RPMI8226 (cell line): ENCODE measurements around the gene CAD.
"Not testable (repeated sequence)": the region's sequence is repeated elsewhere in the genome, so short reads cannot be mapped to it uniquely, and the experiment has no call there.

Experiments used
- DNase-seq: peaks from one replicate; pipeline ENCODE4 v3.0.0-alpha.2; 2015

The CAD gene

DNA sequence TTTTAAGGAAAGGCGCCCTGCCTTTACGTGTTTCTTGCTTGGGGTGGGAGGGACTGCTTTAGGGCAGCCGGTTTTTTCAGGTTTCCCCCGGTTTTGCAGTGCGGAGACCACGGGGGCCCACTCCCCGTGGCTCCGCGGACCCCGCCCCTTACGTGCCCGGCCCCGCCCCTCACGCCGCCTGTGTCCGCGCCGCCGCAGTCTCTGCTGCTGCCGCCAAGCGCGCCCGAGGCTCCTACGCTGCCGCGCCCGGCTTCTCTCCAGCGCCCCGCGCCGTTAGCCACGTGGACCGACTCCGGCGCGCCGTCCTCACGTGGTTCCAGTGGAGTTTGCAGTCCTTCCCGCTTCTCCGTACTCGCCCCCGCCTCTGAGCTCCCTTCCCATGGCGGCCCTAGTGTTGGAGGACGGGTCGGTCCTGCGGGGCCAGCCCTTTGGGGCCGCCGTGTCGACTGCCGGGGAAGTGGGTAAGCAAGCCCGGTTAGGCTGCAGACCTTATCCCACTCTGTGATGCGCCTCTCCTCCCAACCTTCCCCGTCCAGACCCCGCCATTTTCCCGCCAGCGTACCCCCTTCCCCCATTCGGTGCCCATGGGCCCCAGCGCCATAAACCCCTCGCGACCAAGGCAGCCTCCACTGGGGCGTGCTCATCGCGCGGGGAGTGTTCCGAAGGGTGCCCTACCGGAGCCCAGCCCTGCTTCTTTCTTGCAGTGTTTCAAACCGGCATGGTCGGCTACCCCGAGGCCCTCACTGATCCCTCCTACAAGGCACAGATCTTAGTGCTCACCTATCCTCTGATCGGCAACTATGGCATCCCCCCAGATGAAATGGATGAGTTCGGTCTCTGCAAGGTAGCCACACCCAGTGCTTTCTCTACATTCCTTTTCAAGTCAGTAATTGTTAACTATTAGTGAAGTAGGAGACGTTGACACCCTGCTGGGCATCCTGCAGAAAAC lies at the start of gene CAD:
TSS of gene CAD (plus strand) at position 197 of the 949 bp plus-strand sequence. CDS start at position 380, 183 bp downstream.
- peak; percentile 94 for DNase-seq

GRCh38 chr2:27170581-27171337 lies 46.4 kb upstream of the CAD start:
- DNase-seq = no peak

DNA sequence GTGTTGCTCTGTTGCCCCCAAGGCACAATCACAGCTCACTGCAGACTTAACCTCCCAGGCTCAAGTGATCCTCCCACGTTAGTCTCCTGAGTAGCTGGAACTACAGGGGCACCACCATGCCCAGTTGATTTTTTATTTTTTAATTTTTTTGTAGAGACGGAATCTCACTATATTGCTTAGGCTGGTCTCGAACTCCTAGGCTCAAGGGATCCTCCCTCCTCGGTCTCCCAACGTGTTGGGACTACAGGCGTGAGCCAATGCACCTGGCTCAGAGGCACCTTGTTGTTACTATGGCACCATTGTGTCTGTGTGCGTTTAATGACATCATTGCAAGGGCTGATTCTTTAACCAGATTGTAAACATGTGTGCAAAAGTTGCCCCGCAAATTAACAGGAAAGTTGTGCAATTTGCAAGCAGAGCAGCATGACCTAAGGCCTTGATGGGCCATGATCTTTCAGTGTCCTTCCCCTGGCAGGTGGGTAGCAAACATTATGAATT lies 45.8 kb upstream of the CAD start:
- no peak for DNase-seq

GRCh38 chr2:27174638-27175037 lies 42.5 kb upstream of the CAD start:
- no peak for DNase-seq

GRCh38 chr2:27175330-27175729 lies 41.8 kb upstream of the CAD start:
- DNase-seq = no peak

DNA sequence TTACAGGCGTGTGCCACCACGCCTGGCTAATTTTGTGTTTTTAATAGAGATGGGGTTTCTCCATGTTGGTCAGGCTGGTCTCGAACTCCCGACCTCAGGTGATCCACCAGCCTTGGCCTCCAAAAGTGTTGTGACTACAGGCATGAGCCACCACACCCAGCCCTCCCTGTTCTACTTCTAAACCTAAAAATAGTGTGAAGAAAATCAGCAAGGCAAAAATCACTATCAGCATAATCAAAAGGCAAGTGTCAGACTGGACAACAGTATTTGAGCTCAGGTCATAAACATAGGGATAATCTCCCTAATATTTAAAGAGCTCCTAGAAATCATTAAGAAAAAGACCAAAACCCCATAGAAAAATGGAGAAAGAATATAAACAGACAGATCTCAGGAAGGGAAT lies 41.4 kb upstream of the CAD start:
- DNase-seq = not testable (repeated sequence)

GRCh38 chr2:27177441-27178351 lies 39.5 kb upstream of the CAD start:
- no peak for DNase-seq

DNA sequence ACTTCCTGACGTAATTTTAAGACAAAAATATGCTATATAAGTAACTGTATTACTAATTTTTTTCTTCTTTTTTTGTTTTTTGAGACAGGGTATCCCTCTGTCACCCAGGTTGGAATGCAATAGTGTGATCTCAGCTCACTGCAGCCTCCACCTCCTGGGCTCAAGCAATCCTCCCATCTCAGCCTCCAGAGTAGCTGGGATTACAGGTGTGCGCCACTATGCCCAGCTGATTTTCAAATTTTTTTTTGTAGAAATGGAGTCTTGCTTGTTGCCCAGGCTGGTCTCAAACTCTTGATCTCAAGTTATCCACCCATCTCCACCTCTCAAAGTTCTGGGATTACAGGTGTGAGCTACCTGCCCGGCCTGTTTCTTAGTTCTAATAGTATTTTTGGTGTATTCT lies 38.7 kb upstream of the CAD start:
- no peak for DNase-seq

DNA sequence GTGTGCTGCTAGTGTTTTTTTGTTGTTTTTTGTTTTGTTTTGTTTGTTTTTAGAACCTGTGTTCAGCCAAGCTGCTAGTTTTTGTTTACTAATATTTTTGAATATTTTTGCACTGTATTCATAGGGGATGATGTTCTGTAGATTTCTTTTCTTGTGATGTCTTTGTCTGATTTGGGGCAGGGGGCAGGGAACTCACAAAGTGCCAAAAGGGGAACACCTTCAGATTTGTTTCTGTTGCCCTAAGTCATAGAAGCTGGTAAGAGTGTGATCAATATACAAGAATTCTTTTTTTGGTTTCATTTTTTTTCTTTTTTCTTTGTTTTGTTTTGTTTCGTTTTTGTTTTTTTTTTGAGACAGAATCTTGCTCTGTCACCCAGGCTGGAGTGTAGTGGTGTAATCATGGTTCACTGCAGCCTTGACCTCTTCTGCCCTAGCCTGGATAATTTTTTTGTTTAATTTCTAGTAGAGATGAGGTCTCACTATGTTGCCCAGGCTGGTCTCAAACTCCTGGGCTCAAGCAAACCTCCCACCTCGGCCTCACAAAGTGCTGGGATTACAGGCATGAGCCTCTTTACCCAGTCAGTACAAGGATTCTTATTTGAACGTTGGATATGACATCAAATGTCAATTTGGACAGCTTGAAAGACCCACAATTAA lies 37.7 kb upstream of the CAD start:
- no peak for DNase-seq

DNA sequence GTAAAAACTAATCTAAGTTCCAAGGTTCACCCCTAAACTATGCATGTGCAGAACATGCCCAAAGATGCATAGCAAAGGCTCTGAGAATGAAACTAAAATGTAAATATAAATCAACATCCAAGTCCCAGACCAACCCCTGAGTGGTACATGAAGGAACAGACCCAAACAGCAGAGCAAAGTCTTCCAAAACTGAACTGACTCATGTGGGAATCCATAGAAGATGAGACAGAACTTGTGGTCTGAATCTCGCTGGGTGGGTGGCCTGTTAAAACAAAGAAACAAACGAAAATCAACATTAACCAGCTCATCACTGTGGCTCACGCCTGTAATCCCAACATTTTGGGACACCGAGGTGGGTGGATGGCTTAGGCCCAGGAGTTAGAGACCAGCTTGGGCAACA lies 34.8 kb upstream of the CAD start:
- DNase-seq = no peak

DNA sequence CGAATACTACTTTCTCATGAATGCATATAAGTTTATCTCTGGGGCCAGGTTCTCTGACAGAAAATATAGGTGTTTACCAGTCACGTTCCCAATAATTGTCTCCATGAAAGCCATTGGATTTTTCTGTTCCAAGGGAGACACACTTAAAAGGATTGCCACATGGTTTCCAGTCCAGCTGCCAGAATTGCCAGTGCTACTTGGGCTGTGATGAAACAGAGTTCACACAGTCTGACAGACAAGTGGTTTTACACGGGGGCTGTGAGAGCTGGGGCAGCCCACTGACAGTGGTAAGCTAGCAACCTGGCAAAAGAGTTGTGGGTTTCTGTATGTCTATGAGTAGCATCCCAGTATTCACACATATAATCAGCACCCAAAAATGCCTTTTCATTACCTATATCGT lies 33.1 kb upstream of the CAD start:
- DNase-seq = no peak

- peak; percentile 76 for DNase-seq
Observed at GRCh38 chr2:27185331-27186026, 31.7 kb upstream of the CAD start.

DNA sequence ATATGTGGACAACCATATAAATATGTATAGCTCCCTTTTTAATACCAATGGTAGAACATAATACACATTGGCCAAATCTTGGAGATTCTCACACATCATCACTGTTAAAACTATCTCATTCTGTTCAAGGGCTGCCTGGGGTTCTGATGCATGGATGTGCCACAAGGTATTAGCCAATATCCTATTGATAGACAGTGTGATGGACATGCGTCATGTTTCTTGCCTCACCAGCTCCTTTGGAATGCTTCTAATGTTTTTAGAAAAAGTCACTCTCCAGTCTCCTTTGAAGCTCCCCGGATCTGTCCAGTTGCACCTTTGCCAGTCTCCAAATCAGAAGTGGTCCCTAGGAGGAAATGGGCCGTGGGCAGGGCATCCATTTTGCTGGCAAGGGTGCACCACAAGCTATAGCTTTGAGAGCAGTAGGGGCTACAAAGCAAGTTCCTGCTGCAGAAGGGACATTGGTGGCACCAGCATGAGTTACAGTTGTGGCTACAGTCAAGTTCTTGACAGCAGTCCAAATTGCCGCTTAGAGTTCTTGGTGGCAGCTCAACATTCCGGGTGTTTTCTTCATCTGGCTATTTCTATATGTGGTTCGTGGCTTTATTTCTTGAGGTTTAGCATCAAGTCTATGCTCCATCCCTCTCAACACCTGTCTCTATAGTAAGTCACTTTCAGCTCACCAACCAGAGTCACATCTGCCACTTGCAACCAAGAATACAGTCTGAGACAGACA lies 30.4 kb upstream of the CAD start:
- peak; percentile 83 for DNase-seq

GRCh38 chr2:27189989-27190388 lies 27.2 kb upstream of the CAD start:
- DNase-seq = no peak

DNA sequence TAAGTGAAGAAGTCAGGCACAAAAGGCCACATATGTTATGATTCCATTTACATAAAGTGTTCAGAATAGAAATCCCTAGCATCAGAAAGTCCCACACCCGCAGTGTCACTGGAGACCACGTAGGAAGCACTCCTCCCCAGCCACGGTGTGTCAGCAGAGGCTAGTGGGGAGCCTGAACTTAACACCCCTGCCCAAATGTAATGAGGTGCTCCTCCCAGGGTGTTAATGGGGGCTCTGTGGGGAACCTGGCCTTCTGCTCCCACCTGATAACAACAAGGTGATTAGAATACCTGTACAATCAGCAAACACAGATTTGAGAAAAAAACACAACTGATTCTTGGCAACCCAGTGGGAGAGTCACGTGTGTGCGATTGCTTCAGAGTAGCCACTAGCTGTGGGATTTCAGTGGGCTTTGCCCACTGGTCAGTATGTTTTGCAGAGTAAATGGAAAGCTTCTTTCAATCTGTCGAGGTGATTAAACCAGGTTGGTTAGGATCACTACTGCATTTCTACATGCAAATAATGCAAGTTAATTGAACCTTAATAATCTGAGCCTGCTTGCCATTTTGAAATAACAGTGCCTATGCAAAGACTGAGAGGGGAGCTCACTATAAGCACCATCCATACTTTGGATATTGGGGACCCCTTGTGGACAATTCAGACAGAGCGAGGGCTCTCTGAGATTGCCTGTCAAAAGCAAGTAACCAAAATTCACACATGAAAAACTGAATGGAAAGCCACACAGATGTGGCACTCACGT lies 25.9 kb upstream of the CAD start:
- DNase-seq = peak; percentile 91

DNA sequence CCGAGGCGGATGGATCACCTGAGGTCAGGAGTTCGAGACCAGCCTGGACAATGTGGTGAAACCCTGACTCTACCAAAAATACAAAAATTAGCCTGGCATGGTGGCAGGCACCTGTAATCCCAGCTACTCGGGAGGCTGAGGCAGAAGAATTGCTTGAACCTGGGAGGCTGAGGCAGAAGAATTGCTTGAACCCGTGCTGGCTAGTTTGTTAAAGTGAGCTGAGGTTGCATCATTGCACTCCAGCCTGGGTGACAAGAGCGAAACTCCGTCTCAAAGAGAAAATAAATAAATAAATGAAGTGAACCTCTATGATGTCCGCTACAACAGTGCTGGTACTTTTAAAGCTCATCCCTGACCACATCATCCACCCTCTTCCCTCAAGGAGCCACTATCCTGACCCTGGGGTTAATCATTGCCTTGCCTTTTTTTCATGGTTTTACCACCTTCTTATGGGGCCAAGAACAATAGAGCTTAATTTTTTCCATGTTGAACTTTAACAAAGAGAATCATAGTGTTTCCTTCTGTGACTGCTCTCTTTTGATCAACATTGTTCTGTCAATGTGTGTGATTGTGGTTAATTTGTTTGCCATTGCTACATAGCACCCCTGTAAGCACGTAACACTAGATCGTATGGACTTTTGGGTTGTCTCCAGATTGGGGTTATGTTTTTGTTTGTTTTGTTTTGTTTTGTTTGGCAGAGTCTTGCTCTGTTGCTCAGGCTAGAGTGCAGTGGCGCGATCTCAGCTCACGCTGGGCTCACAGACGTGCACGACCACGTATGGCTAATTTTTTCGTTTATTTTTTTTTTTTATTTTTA lies 22.4 kb upstream of the CAD start:
- DNase-seq = no peak

- DNase-seq = not testable (repeated sequence)
Observed at GRCh38 chr2:27195799-27196198, 21.4 kb upstream of the CAD start.

GRCh38 chr2:27198068-27198467 lies 19.1 kb upstream of the CAD start:
- not testable (repeated sequence) for DNase-seq

- DNase-seq = no peak
Observed at GRCh38 chr2:27198627-27199026, 18.5 kb upstream of the CAD start.
